Small intestine (tissue), 7 donors: ENCODE measurements around the gene HIC1. TPM values are rescaled to one million over a fixed set of nuclear protein-coding genes. Genes with fewer than 3 reads are reported as not detected.

Experiments
- DNase-seq, 2 donors: peaks; one replicate each; pipeline versions ENCODE4 v3.0.0 to v3.0.0-alpha.2; 2013
- FAIRE-seq: peaks from 2 replicates; lab custom pipeline; 2012; peaks lifted over from hg19 to GRCh38; lab: Jason Lieb, UNC
- H3K27ac ChIP-seq, 3 donors: one replicate each; pipeline ENCODE4 v1.5.1; 2013; ENCODE audit warnings: low read length in 2 of 3, mild to moderate bottlenecking in 2 of 3, control low read depth in 1 of 3, inconsistent platforms in 1 of 3, low read depth in 1 of 3, moderate library complexity in 1 of 3
- H3K27me3 ChIP-seq, 3 donors: one replicate each; pipeline ENCODE4 v1.6.1; 2013; ENCODE audit warnings: low read length in 3 of 3, inconsistent platforms in 1 of 3; ENCODE audit not compliant: control insufficient read depth in 3 of 3, insufficient read depth in 3 of 3
- H3K36me3 ChIP-seq, 3 donors: one replicate each; pipeline ENCODE4 v1.6.1; 2013; ENCODE audit warnings: low read length in 3 of 3, inconsistent platforms in 1 of 3, low read depth in 1 of 3, mild to moderate bottlenecking in 1 of 3, moderate library complexity in 1 of 3; ENCODE audit not compliant: control insufficient read depth in 3 of 3, insufficient read depth in 2 of 3
- H3K4me1 ChIP-seq, 3 donors: one replicate each; pipeline ENCODE4 v1.6.1; 2013; ENCODE audit warnings: low read length in 2 of 3, inconsistent platforms in 1 of 3, low read depth in 1 of 3, mild to moderate bottlenecking in 1 of 3, moderate library complexity in 1 of 3; ENCODE audit not compliant: control insufficient read depth in 3 of 3, insufficient read depth in 2 of 3
- H3K4me3 ChIP-seq, 3 donors: one replicate each; pipeline ENCODE4 v1.5.1; 2013; ENCODE audit warnings: low read length in 3 of 3, control low read depth in 1 of 3, inconsistent platforms in 1 of 3, low read depth in 1 of 3, mild to moderate bottlenecking in 1 of 3, moderate library complexity in 1 of 3
- H3K9me3 ChIP-seq, 2 donors: one replicate each; pipeline ENCODE4 v1.6.1; 2013; ENCODE audit warnings: low read depth in 1 of 2, low read length in 1 of 2; ENCODE audit not compliant: control insufficient read depth in 2 of 2, insufficient read depth in 1 of 2
- WGBS, 3 donors: extraction: QIAGEN DNeasy Blood & Tissue Kit; methylation state at CpG; one replicate each; pipeline ENCODE4 v1.1.7; 2013; 5-methylcytosine and 5-hydroxymethylcytosine counted together
- polyA plus RNA-seq, 4 donors: library from polyadenylated mRNA; stranded (reverse) in 3 of 4; unstranded in 1 of 4; fragments of 200-250 nt in 3 of 4; fragments of 120-200 nt in 1 of 4; gene quantifications; one replicate each; pipeline versions ENCODE4 v1.2.1 to v1.2.3, GENCODE V29; 2013
- donor health status: healthy with polysubstance abuse.
- donor health status: control.
- donor health status: control.
- donor health status: Bipolar disorder and iron deficiency.
- donor health status: healthy.

Gene HIC1
- polyA plus RNA-seq, 4 donors = 0.89 to 11.2 (median 6.6) TPM

DNA sequence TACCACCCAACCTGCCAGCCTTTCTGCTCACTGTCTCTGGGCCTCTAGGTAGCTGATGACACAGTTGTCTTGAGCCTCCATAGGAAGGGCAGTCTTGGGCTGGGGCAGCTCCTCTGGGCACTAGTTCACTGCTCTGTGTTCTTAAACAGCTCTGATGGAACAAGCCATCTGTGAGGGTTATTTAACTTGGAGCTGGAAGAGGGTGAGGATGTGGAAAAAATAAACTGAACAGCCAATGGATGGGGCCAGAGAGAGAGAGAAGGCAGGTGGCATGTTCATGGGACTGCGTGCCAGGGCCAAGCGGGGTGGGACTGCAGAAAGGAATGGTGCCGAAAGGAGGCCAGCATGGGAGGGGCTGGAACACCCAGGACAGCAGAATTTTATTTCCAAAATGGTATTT, 52.6 kb downstream of the HIC1 start:
- no peaks in the 10 kb centered on the region for H3K27me3 ChIP-seq
- peak overlapping the region in 1 of 3 donors; percentile 22 for H3K27ac ChIP-seq
- peaks cover 0 to 21% (median 0%) of the 10 kb centered on the region in 3 donors for H3K36me3 ChIP-seq
- no peak overlapping the region for H3K4me3 ChIP-seq
- DNase-seq (no peak), FAIRE-seq (no peak)
- H3K4me1 ChIP-seq = peaks cover 3 to 24% (median 6%) of the 10 kb centered on the region in 3 donors
- H3K9me3 ChIP-seq = no peaks in the 10 kb centered on the region
- 57 to 67% (median 59%) methylated on average over 3 of the region's 3 CpGs for WGBS, 3 donors

- 65 to 72% (median 71%) methylated on average over 8 of the region's 8 CpGs for WGBS, 3 donors
- no peaks in the 10 kb centered on the region for H3K27me3 ChIP-seq
- H3K4me3 ChIP-seq = no peak overlapping the region
- DNase-seq (no peak), FAIRE-seq (no peak)
- H3K4me1 ChIP-seq = peaks cover 3 to 24% (median 6%) of the 10 kb centered on the region in 3 donors
- no peaks in the 10 kb centered on the region for H3K9me3 ChIP-seq
- H3K36me3 ChIP-seq = peaks cover 0 to 21% (median 0%) of the 10 kb centered on the region in 3 donors
- H3K27ac ChIP-seq = no peak overlapping the region
These were observed 53.3 kb downstream of the HIC1 start for GRCh38 chr17:2108170-2108569.

GRCh38 chr17:2110436-2110835, 55.5 kb downstream of the HIC1 start:
- WGBS, 3 donors = 92 to 97% (median 96%) methylated on average over 6 of the region's 6 CpGs
- H3K27me3 ChIP-seq = no peaks in the 10 kb centered on the region
- peaks cover 0 to 17% (median 0%) of the 10 kb centered on the region in 3 donors for H3K36me3 ChIP-seq
- H3K9me3 ChIP-seq = no peaks in the 10 kb centered on the region
- no peak overlapping the region for H3K4me3 ChIP-seq
- H3K27ac ChIP-seq = no peak overlapping the region
- no peak for DNase-seq
- no peak for FAIRE-seq
- peaks cover 3 to 22% (median 6%) of the 10 kb centered on the region in 3 donors for H3K4me1 ChIP-seq

DNA sequence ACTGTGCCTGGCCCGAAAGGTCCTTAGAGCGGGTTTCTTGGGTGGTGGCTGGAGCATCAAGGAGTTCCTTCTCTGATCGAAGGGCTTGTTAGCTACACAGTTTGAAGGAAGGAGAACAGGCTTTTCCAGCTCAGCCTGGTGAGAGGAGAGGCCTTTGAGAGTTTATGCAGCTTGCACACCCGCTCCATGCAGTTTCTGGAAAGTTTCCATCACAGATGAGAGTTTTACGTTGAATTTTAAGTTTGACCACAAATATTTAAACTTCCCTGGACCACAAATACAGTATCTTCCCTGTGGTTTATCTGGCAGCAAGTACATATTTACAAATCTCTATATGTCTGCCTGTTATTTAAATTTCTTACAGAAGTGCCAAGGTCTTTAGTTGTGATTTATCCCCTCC, 56.8 kb downstream of the HIC1 start:
- Histone ChIP-seq H3K27me3 (no peaks in the 10 kb centered on the region), H3K9me3 (no peaks in the 10 kb centered on the region), H3K4me1 (peaks cover 0 to 10% (median 0%) of the 10 kb centered on the region in 3 donors), H3K4me3 (no peak overlapping the region), H3K36me3 (peaks cover 0 to 17% (median 0%) of the 10 kb centered on the region in 3 donors), H3K27ac (no peak overlapping the region)
- no peak for FAIRE-seq
- 83 to 94% (median 87%) methylated on average over 5 of the region's 5 CpGs for WGBS, 3 donors
- no peak for DNase-seq

Other genes with a start within 250 kb of the HIC1 start
- gene SMYD4, start 225.2 kb upstream of the HIC1 start, polyA plus RNA-seq = 10 to 100 TPM in 1 of 4 donors, 1 to 10 TPM in 3; 5.1 to 15.5 (median 7.3) TPM
- gene RPA1, start 225.1 kb upstream of the HIC1 start, polyA plus RNA-seq = 10 to 100 TPM; 21.2 to 68.8 (median 27.3) TPM
- gene RTN4RL1, start 29.8 kb upstream of the HIC1 start, polyA plus RNA-seq = 1 to 10 TPM in 1 of 4 donors, under 1 TPM in 1, not detected in 2; 0.25 to 1.0 TPM
- 10 to 100 TPM; 11.6 to 40.2 (median 15.8) TPM for gene DPH1, start 24.9 kb upstream of the HIC1 start, polyA plus RNA-seq
- 10 to 100 TPM; 28.9 to 90.5 (median 73.0) TPM for gene OVCA2, start 13.1 kb upstream of the HIC1 start, polyA plus RNA-seq
- 10 to 100 TPM; 15.9 to 17.1 (median 16.4) TPM for gene SMG6, start 248.7 kb downstream of the HIC1 start, polyA plus RNA-seq
- 1 to 10 TPM; 2.2 to 8.3 (median 4.7) TPM for gene SRR, start 248.8 kb downstream of the HIC1 start, polyA plus RNA-seq